ENCODE results near the gene PPP1CA. TPM values are rescaled to one million over a fixed set of nuclear protein-coding genes. Genes with fewer than 3 reads are reported as not detected.

The PPP1CA gene
- total RNA-seq, 4 donors from 2014 or later, result 101 to 160 (median 143) TPM

DNA sequence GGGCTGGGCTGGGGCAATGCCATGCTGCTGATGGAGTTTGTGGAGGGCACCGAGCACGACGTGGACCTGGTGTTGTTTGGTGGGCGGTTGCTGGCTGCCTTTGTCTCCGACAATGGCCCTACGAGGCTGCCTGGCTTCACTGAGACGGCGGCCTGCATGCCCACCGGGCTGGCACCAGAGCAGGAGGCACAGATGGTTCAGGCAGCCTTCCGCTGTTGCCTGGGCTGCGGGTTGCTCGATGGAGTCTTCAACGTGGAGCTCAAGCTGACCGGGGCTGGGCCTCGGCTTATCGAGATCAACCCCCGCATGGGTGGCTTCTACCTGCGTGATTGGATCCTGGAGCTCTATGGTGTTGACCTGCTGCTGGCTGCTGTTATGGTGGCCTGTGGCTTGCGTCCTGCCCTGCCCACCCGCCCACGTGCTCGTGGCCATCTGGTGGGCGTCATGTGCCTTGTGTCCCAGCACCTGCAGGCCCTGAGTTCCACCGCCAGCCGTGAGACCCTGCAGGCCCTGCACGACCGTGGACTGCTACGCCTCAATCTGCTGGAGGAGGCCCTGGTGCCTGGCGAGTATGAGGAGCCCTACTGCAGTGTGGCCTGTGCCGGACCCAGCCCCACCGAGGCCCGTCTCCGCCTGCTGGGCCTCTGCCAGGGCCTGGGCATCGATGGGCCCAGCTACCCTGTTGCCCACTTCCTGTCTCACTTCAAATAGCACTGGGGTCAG is 22.4 kb upstream of the PPP1CA start:
- 87 to 90% methylated on average over 13 to 26 of the region's 34 CpGs for WGBS, 2 donors
- no peak for TF ChIP-seq CTCF (IDR thresholded peaks at IDR 0.05)
- no peak for TF ChIP-seq POLR2A (IDR thresholded peaks at IDR 0.05)
- DNase-seq (ENCODE audit: low spot score in 2 of 2), result no peak
- intact Hi-C loops (cut with DNase I; ENCODE audit: low total_unique reads), result no loop called here
- no peak overlapping the region for H3K4me3 ChIP-seq (ENCODE audit: low read depth, poor library complexity, severe bottlenecking)

GRCh38 chr11:67423466-67423865 is 21.8 kb upstream of the PPP1CA start:
- TF ChIP-seq POLR2A (IDR thresholded peaks at IDR 0.05), result no peak
- no peak for TF ChIP-seq CTCF (IDR thresholded peaks at IDR 0.05)
- H3K4me3 ChIP-seq (ENCODE audit: low read depth, poor library complexity, severe bottlenecking), result no peak overlapping the region
- WGBS, 2 donors, result 61 to 72% methylated on average over 8 to 13 of the region's 13 CpGs
- no peak for DNase-seq (ENCODE audit: low spot score in 2 of 2)
- intact Hi-C loops (cut with DNase I; ENCODE audit: low total_unique reads), result no loop called here

- intact Hi-C loops (cut with DNase I; ENCODE audit: low total_unique reads), result no loop called here
- H3K4me3 ChIP-seq (ENCODE audit: low read depth, poor library complexity, severe bottlenecking), result no peak overlapping the region
- TF ChIP-seq POLR2A (IDR thresholded peaks at IDR 0.05) (no peak), CTCF (IDR thresholded peaks at IDR 0.05) (no peak)
- 53 to 62% methylated on average over 6 of the region's 6 CpGs for WGBS, 2 donors
- DNase-seq (ENCODE audit: low spot score in 2 of 2), result no peak
These were observed 21.2 kb upstream of the PPP1CA start for GRCh38 chr11:67422891-67423290.

DNA sequence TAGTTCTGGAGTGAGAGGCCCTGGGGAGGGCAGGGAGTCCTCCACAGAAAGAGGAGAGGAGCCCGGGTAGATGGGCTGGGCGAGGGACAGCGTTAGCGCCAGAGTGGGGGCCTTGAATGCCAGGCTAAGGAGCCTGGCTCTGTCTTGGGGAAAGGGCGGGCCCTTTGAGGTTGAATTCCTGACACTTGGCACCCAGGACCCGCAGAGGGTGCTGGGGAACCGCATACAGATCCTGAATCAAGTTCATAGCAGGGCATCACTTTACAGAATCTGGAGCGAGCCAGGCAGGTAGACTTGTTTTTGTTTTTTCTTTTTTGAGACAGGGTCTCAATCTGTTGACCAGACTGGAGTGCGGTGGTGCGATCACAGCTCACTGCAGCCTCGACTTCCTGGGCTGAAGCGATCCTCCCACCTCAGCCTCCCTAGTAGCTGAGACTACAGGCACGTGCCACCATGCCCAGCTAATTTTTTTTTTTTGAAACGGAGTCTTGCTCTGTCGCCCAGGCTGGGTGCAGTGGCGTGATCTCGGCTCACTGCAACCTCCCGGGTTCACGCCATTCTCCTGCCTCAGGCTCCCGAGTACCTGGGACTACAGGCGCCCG is 19.9 kb upstream of the PPP1CA start:
- intact Hi-C loops (cut with DNase I; ENCODE audit: low total_unique reads), result no loop called here
- H3K4me3 ChIP-seq (ENCODE audit: low read depth, poor library complexity, severe bottlenecking), result no peak overlapping the region
- TF ChIP-seq CTCF (IDR thresholded peaks at IDR 0.05) (no peak), POLR2A (IDR thresholded peaks at IDR 0.05) (no peak)
- no peak for DNase-seq (ENCODE audit: low spot score in 2 of 2)
- 70 to 71% methylated on average over 22 of the region's 22 CpGs for WGBS, 2 donors

- TF ChIP-seq CTCF (IDR thresholded peaks at IDR 0.05), result no peak
- TF ChIP-seq POLR2A (IDR thresholded peaks at IDR 0.05), result no peak
- peak overlapping the region; percentile 50 for H3K4me3 ChIP-seq (ENCODE audit: low read depth, poor library complexity, severe bottlenecking)
- WGBS, 2 donors, result 1 to 4% methylated on average over 24 to 58 of the region's 97 CpGs
- intact Hi-C loops (cut with DNase I; ENCODE audit: low total_unique reads), result no loop called here
- DNase-seq (ENCODE audit: low spot score in 2 of 2), result peak; percentile 95 to 99
These were observed 19.2 kb upstream of the PPP1CA start for GRCh38 chr11:67420646-67421429.

Data from lower leg skin (tissue), 4 donors.